Measurements from ENCODE around the gene METTL25B.

DNA sequence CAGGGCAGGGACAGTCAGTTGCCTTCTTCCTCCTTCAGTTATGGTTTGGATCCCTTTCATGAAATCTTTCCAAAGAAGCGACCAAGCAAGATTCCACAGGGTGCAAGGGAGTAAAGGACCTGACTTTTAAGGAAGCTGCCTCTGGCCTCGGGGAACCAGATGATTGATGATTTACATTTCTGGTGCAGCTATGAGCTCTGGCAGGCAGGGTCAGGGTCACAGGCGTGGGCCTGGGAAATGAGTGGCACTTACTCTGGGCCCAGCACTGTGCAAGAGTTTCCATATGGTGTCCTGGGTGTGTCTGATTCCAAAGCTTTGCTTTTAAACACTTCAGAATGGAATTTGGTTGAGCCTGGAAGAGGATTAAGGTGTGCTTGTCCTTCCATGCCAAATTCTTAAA lies 15.6 kb upstream of the METTL25B start:
- TF ChIP-seq, protein P1, sequence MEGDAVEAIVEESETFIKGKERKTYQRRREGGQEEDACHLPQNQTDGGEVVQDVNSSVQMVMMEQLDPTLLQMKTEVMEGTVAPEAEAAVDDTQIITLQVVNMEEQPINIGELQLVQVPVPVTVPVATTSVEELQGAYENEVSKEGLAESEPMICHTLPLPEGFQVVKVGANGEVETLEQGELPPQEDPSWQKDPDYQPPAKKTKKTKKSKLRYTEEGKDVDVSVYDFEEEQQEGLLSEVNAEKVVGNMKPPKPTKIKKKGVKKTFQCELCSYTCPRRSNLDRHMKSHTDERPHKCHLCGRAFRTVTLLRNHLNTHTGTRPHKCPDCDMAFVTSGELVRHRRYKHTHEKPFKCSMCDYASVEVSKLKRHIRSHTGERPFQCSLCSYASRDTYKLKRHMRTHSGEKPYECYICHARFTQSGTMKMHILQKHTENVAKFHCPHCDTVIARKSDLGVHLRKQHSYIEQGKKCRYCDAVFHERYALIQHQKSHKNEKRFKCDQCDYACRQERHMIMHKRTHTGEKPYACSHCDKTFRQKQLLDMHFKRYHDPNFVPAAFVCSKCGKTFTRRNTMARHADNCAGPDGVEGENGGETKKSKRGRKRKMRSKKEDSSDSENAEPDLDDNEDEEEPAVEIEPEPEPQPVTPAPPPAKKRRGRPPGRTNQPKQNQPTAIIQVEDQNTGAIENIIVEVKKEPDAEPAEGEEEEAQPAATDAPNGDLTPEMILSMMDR (conservative IDR thresholded peaks at IDR 0.05; ENCODE audit: low read depth, low read length), result no peak
- TF ChIP-seq EZH2 (IDR thresholded peaks at IDR 0.05; ENCODE audit: low read length, unreplicated experiment), result no peak
